ENCODE data around the gene ACACB.

ACACB gene

GRCh38 chr12:109209082-109209481, 92.7 kb downstream of the ACACB start:
- no peaks in the 10 kb centered on the region for H3K27me3 ChIP-seq

GRCh38 chr12:109212460-109213115, 96.2 kb downstream of the ACACB start:
- Histone ChIP-seq H3K9me3 (no peaks in the 10 kb centered on the region), H3K36me3 (no peaks in the 10 kb centered on the region), H3K4me3 (ENCODE audit: low read depth, low read length) (no peak overlapping the region), H3K27me3 (no peaks in the 10 kb centered on the region), H3K4me1 (no peaks in the 10 kb centered on the region)
- DNase-seq, result no peak
- no peak for TF ChIP-seq CTCF (IDR thresholded peaks at IDR 0.05; ENCODE audit: low read depth, low read length)

More at GRCh38 chr12:109209082-109209481, 92.7 kb downstream of the ACACB start:
- no peak overlapping the region for H3K4me3 ChIP-seq (ENCODE audit: low read depth, low read length)
- H3K9me3 ChIP-seq, result no peaks in the 10 kb centered on the region
- no peak for TF ChIP-seq CTCF (IDR thresholded peaks at IDR 0.05; ENCODE audit: low read depth, low read length)
- no peaks in the 10 kb centered on the region for H3K4me1 ChIP-seq
- H3K36me3 ChIP-seq, result no peaks in the 10 kb centered on the region
- DNase-seq, result no peak

GRCh38 chr12:109214131-109214530, 97.7 kb downstream of the ACACB start:
- Histone ChIP-seq H3K4me3 (ENCODE audit: low read depth, low read length) (no peak overlapping the region), H3K27me3 (no peaks in the 10 kb centered on the region), H3K36me3 (no peaks in the 10 kb centered on the region), H3K9me3 (no peaks in the 10 kb centered on the region), H3K4me1 (no peaks in the 10 kb centered on the region)
- DNase-seq, result no peak
- no peak for TF ChIP-seq CTCF (IDR thresholded peaks at IDR 0.05; ENCODE audit: low read depth, low read length)

- no peak for TF ChIP-seq CTCF (IDR thresholded peaks at IDR 0.05; ENCODE audit: low read depth, low read length)
- no peaks in the 10 kb centered on the region for H3K36me3 ChIP-seq
- DNase-seq, result no peak
- no peaks in the 10 kb centered on the region for H3K27me3 ChIP-seq
- no peaks in the 10 kb centered on the region for H3K9me3 ChIP-seq
- no peaks in the 10 kb centered on the region for H3K4me1 ChIP-seq
- H3K4me3 ChIP-seq (ENCODE audit: low read depth, low read length), result no peak overlapping the region
These were observed 102.6 kb downstream of the ACACB start for GRCh38 chr12:109218996-109219395.

- TF ChIP-seq CTCF (IDR thresholded peaks at IDR 0.05; ENCODE audit: low read depth, low read length), result no peak
- H3K4me1 ChIP-seq, result no peaks in the 10 kb centered on the region
- DNase-seq, result no peak
- H3K4me3 ChIP-seq (ENCODE audit: low read depth, low read length), result no peak overlapping the region
- no peaks in the 10 kb centered on the region for H3K36me3 ChIP-seq
- H3K27me3 ChIP-seq, result no peaks in the 10 kb centered on the region
- no peaks in the 10 kb centered on the region for H3K9me3 ChIP-seq
These were observed 103.6 kb downstream of the ACACB start for GRCh38 chr12:109219938-109220337.

- TF ChIP-seq CTCF (IDR thresholded peaks at IDR 0.05; ENCODE audit: low read depth, low read length), result no peak
- Histone ChIP-seq H3K36me3 (no peaks in the 10 kb centered on the region), H3K27me3 (no peaks in the 10 kb centered on the region), H3K9me3 (no peaks in the 10 kb centered on the region), H3K4me3 (ENCODE audit: low read depth, low read length) (no peak overlapping the region), H3K4me1 (no peaks in the 10 kb centered on the region)
- no peak for DNase-seq
These were observed 105.0 kb downstream of the ACACB start for GRCh38 chr12:109221277-109221931.

Measured in BE2C (cell line).